Naive thymus-derived CD8-positive, alpha-beta T cell (primary cell): Measurements from ENCODE around the gene FADS6. TPM values are rescaled to one million over a fixed set of nuclear protein-coding genes. Genes with fewer than 3 reads are reported as not detected.
A peak's percentile ranks its signal among the peaks of the same experiment; 100 is the strongest.

Experiments
- ATAC-seq, 2 donors: fragments of 150-1000 bp; cut with Tn5 transposase in 1 of 2; sonication (Bioruptor Pico), chemical (Tn5 transposase) in 1 of 2; 1 replicate in 1 of 2; 2 replicates in 1 of 2; pipeline ENCODE4 v1.10.0; 2021; ENCODE audit warnings: mild to moderate bottlenecking in 2 of 2, moderate library complexity in 2 of 2
- POLR2A ChIA-PET: fragments of 350-600 bp; sonication (Branson Sonifier 250); formaldehyde crosslinking; loops from one replicate; lab custom pipeline; 2021; ENCODE audit warnings: antibody characterized with exemption; lab: Charles Lee
- DNase-seq, 10 donors: peaks; one replicate each; pipeline versions ENCODE4 v3.0.0 to v3.0.0-alpha.2; 2020 to 2022
- H3K27ac Mint-ChIP-seq, 10 donors: one replicate each; pipeline ENCODE4 v1.8.0; 2020 to 2022; ENCODE audit warnings: mild to moderate bottlenecking in 10 of 10, mixed read lengths in 10 of 10, moderate library complexity in 4 of 10, inconsistent platforms in 1 of 10
- H3K27me3 Mint-ChIP-seq, 5 donors: one replicate each; pipeline ENCODE4 v1.8.0; 2021 to 2022; ENCODE audit warnings: mixed read lengths in 5 of 5
- H3K36me3 Mint-ChIP-seq, 3 donors: one replicate each; pipeline ENCODE4 v1.8.0; 2020 to 2022; ENCODE audit warnings: mixed read lengths in 3 of 3, mild to moderate bottlenecking in 2 of 3, inconsistent platforms in 1 of 3
- H3K4me1 Mint-ChIP-seq, 4 donors: one replicate each; pipeline ENCODE4 v1.8.0; 2021 to 2022; ENCODE audit warnings: mixed read lengths in 4 of 4
- H3K4me3 Mint-ChIP-seq, 10 donors: one replicate each; pipeline ENCODE4 v1.8.0; 2020 to 2022; ENCODE audit warnings: mild to moderate bottlenecking in 10 of 10, mixed read lengths in 10 of 10, moderate library complexity in 6 of 10, inconsistent platforms in 1 of 10
- H3K9me3 Mint-ChIP-seq, 9 donors: one replicate each; pipeline ENCODE4 v1.8.0; 2020 to 2022; ENCODE audit warnings: mixed read lengths in 9 of 9, mild to moderate bottlenecking in 3 of 9, inconsistent platforms in 1 of 9, moderate library complexity in 1 of 9
- polyA plus RNA-seq, 3 donors: library from polyadenylated mRNA; unstranded; fragments of 300-500 nt; fragmentation: Illumina TruSeq; gene quantifications; one replicate each; pipeline ENCODE4 v1.2.3, GENCODE V29; 2021
- total RNA-seq, 8 experiments: library from RNA in 2 of 8; stranded (reverse) in 2 of 8; gene quantifications; one replicate each; pipeline ENCODE4 v1.2.3 and lab custom pipeline; 2021 to 2026

FADS6 gene
- total and polyA plus RNA-seq, 5 experiments from 2014 or later = not detected

DNA sequence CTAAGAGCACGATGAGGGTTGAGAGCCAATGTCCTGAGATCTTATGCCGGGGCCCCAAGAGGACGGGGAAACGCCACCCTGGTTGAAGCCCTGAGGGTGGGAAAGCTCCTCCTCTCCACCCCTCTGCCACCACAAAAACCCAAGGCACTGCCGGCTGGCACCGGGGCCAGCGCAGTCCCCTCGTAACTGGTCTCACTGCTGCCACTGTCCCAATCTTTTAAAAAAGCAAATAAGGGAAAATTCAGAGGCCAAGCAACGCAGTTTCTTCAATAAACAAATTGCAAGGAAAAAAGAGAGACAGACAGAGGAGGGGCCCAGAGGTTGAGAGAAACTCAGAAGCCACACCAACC, 40.4 kb downstream of the FADS6 start:
- no peak for DNase-seq
- peaks cover 29 to 68% (median 57%) of the 10 kb centered on the region in 5 donors for H3K27me3 Mint-ChIP-seq
- H3K4me3 Mint-ChIP-seq = peak overlapping the region; percentile 14 to 84 (median 72)
- H3K4me1 Mint-ChIP-seq = peaks cover 6 to 10% (median 8%) of the 10 kb centered on the region in 4 donors
- H3K27ac Mint-ChIP-seq = no peak overlapping the region
- no peaks in the 10 kb centered on the region for H3K36me3 Mint-ChIP-seq
- ATAC-seq = peak; percentile 5 to 12
- POLR2A ChIA-PET = interaction anchor here (0.9 to 1.3 kb wide), 2 partner anchors 10 to 20 kb away, joined by 4 to 5 read pairs; partner anchors contain the start of gene FDXR
- H3K9me3 Mint-ChIP-seq = no peaks in the 10 kb centered on the region

- POLR2A ChIA-PET = interaction anchor here (0.9 to 1.3 kb wide), 3 partner anchors 9 to 437 kb away, joined by 3 to 5 read pairs (median 4); partner anchors contain the start of genes FDXR and SLC25A19
- peak in 9 of 10 donors; percentile 20 to 75 (median 57) for DNase-seq
- peaks cover 6 to 10% (median 8%) of the 10 kb centered on the region in 4 donors for H3K4me1 Mint-ChIP-seq
- peak overlapping the region; percentile 63 to 84 (median 75) for H3K4me3 Mint-ChIP-seq
- no peaks in the 10 kb centered on the region for H3K9me3 Mint-ChIP-seq
- peak; percentile 91 to 94 for ATAC-seq
- H3K36me3 Mint-ChIP-seq = no peaks in the 10 kb centered on the region
- no peak overlapping the region for H3K27ac Mint-ChIP-seq
- H3K27me3 Mint-ChIP-seq = peaks cover 25 to 63% (median 51%) of the 10 kb centered on the region in 5 donors
These were observed 41.0 kb downstream of the FADS6 start for GRCh38 chr17:74852237-74853047.

GRCh38 chr17:74851612-74852236, 41.7 kb downstream of the FADS6 start:
- H3K4me3 Mint-ChIP-seq = peak overlapping the region in 1 of 10 donors; percentile 4

DNA sequence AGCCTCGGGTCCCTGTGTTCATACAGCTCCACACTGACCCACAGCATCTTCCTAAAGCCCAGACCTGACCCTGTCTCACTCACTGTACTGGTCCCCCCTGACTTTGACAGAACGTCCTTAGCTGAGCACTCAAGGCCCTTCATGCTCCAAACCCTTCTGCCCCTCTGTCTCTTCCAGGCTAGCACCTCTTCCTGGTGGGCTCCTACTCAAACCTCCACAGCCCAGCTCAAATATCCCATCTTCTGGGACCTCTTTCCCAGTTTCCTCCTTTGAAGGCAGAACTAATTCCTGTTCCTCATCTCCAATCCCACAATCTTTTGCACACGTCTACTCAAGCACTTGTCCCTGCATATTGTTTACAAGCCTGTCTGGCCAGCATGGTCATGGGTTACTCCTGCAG, 42.5 kb downstream of the FADS6 start:
- Mint-ChIP-seq H3K4me3 (peak overlapping the region in 6 of 10 donors; percentile 0 to 74 (median 40)), H3K9me3 (no peaks in the 10 kb centered on the region), H3K36me3 (peaks cover 0 to 3% (median 0%) of the 10 kb centered on the region in 3 donors), H3K4me1 (peaks cover 6 to 10% (median 8%) of the 10 kb centered on the region in 4 donors), H3K27ac (no peak overlapping the region), H3K27me3 (peaks cover 17 to 47% (median 36%) of the 10 kb centered on the region in 5 donors)
- POLR2A ChIA-PET = no interaction called here
- ATAC-seq (no peak), DNase-seq (no peak)

More at GRCh38 chr17:74851612-74852236, 41.7 kb downstream of the FADS6 start:
- Mint-ChIP-seq H3K36me3 (peaks cover 0 to under 1% (median 0%) of the 10 kb centered on the region in 3 donors), H3K4me1 (peaks cover 6 to 10% (median 8%) of the 10 kb centered on the region in 4 donors), H3K9me3 (no peaks in the 10 kb centered on the region), H3K27ac (no peak overlapping the region), H3K27me3 (peaks cover 20 to 56% (median 44%) of the 10 kb centered on the region in 5 donors)
- POLR2A ChIA-PET = interaction anchor here (0.9 to 1.3 kb wide), 3 partner anchors 9 to 438 kb away, joined by 3 to 5 read pairs (median 4); partner anchors contain the start of genes FDXR and SLC25A19
- ATAC-seq (no peak), DNase-seq (no peak)

GRCh38 chr17:74850310-74850709, 43.1 kb downstream of the FADS6 start:
- Mint-ChIP-seq H3K4me1 (peaks cover 6 to 10% (median 8%) of the 10 kb centered on the region in 4 donors), H3K9me3 (no peaks in the 10 kb centered on the region), H3K4me3 (no peak overlapping the region), H3K27ac (no peak overlapping the region), H3K36me3 (peaks cover 0 to 5% (median 0%) of the 10 kb centered on the region in 3 donors), H3K27me3 (peaks cover 13 to 41% (median 34%) of the 10 kb centered on the region in 5 donors)
- ATAC-seq (no peak), DNase-seq (no peak)
- POLR2A ChIA-PET = no interaction called here

GRCh38 chr17:74848656-74849399, 44.6 kb downstream of the FADS6 start:
- Mint-ChIP-seq H3K9me3 (no peaks in the 10 kb centered on the region), H3K27me3 (peaks cover 6 to 33% (median 22%) of the 10 kb centered on the region in 5 donors), H3K4me3 (no peak overlapping the region), H3K36me3 (peaks cover 0 to 11% (median 3%) of the 10 kb centered on the region in 3 donors), H3K4me1 (peaks cover 6 to 10% (median 8%) of the 10 kb centered on the region in 4 donors), H3K27ac (peak overlapping the region in 1 of 10 donors; percentile 40)
- POLR2A ChIA-PET = interaction anchor here (0.6 kb wide), 1 partner anchor 586 kb away, joined by 5 read pairs; no protein-coding TSS in a partner anchor
- no peak for ATAC-seq
- DNase-seq = no peak

- POLR2A ChIA-PET = no interaction called here
- Mint-ChIP-seq H3K36me3 (peaks cover 0 to 13% (median 3%) of the 10 kb centered on the region in 3 donors), H3K27ac (no peak overlapping the region), H3K4me3 (no peak overlapping the region), H3K4me1 (peaks cover 3 to 8% (median 6%) of the 10 kb centered on the region in 4 donors), H3K9me3 (no peaks in the 10 kb centered on the region), H3K27me3 (peaks cover 10 to 32% (median 15%) of the 10 kb centered on the region in 5 donors)
- ATAC-seq (no peak), DNase-seq (no peak)
These were observed 46.8 kb downstream of the FADS6 start for GRCh38 chr17:74846621-74847020.

DNA sequence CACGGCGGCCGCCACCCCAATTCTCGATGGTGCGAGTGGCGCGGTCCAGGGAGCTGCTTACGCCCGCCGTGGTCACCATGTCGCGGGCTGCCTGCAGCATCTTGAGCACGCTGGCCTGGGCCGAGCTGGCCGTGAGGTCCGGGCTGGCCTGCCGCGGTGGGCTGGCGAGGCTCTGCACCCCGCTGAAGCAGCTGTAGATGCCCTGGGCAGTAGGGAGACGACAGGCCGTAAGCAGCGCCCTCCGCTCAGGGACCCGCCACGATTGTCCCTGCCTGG, 50.1 kb downstream of the FADS6 start:
- Mint-ChIP-seq H3K9me3 (no peaks in the 10 kb centered on the region), H3K27ac (no peak overlapping the region), H3K36me3 (peaks cover 0 to 25% (median 3%) of the 10 kb centered on the region in 3 donors), H3K4me3 (peak overlapping the region in 1 of 10 donors; percentile 43), H3K27me3 (peaks cover 5 to 21% (median 11%) of the 10 kb centered on the region in 5 donors), H3K4me1 (peaks cover 12 to 22% (median 18%) of the 10 kb centered on the region in 4 donors)
- ATAC-seq (no peak), DNase-seq (no peak)
- POLR2A ChIA-PET = interaction anchor here (0.8 to 1.6 kb wide), 2 partner anchors 8 to 9 kb away, joined by 3 to 4 read pairs; no protein-coding TSS in a partner anchor

- Mint-ChIP-seq H3K9me3 (no peaks in the 10 kb centered on the region), H3K36me3 (peaks cover 0 to 29% (median 6%) of the 10 kb centered on the region in 3 donors), H3K4me1 (peaks cover 12 to 22% (median 18%) of the 10 kb centered on the region in 4 donors), H3K4me3 (peak overlapping the region in 1 of 10 donors; percentile 54), H3K27ac (no peak overlapping the region), H3K27me3 (peaks cover 5 to 21% (median 11%) of the 10 kb centered on the region in 5 donors)
- peak; percentile 35 to 70 for ATAC-seq
- POLR2A ChIA-PET = interaction anchor here (0.8 to 1.6 kb wide), 2 partner anchors 8 to 10 kb away, joined by 3 to 4 read pairs; no protein-coding TSS in a partner anchor
- no peak for DNase-seq
These were observed 50.7 kb downstream of the FADS6 start for GRCh38 chr17:74842599-74843351.

- H3K4me1 Mint-ChIP-seq = peaks cover 12 to 22% (median 18%) of the 10 kb centered on the region in 4 donors
- H3K4me3 Mint-ChIP-seq = peak overlapping the region in 6 of 10 donors; percentile 9 to 54 (median 28)
- DNase-seq = no peak
- no peaks in the 10 kb centered on the region for H3K9me3 Mint-ChIP-seq
- POLR2A ChIA-PET = interaction anchor here (1.6 kb wide), 1 partner anchor 10 kb away, joined by 4 read pairs; no protein-coding TSS in a partner anchor
- ATAC-seq = no peak
- H3K27me3 Mint-ChIP-seq = peaks cover 5 to 21% (median 11%) of the 10 kb centered on the region in 5 donors
- peaks cover 0 to 31% (median 8%) of the 10 kb centered on the region in 3 donors for H3K36me3 Mint-ChIP-seq
- peak overlapping the region in 2 of 10 donors; percentile 9 to 60 for H3K27ac Mint-ChIP-seq
These were observed 51.3 kb downstream of the FADS6 start for GRCh38 chr17:74842146-74842598.

GRCh38 chr17:74840989-74841666, 52.3 kb downstream of the FADS6 start:
- no peak for ATAC-seq
- peak overlapping the region in 3 of 10 donors; percentile 39 to 55 (median 48) for H3K27ac Mint-ChIP-seq
- POLR2A ChIA-PET = no interaction called here
- H3K36me3 Mint-ChIP-seq = peaks cover 0 to 39% (median 18%) of the 10 kb centered on the region in 3 donors
- DNase-seq = no peak
- H3K4me3 Mint-ChIP-seq = peak overlapping the region in 6 of 10 donors; percentile 9 to 63 (median 24)
- peaks cover 5 to 21% (median 11%) of the 10 kb centered on the region in 5 donors for H3K27me3 Mint-ChIP-seq
- peaks cover 12 to 22% (median 18%) of the 10 kb centered on the region in 4 donors for H3K4me1 Mint-ChIP-seq
- H3K9me3 Mint-ChIP-seq = no peaks in the 10 kb centered on the region
